Sciatic nerve (tissue), 2 donors: ENCODE data around the gene CLIC3. TPM values are rescaled to one million over a fixed set of nuclear protein-coding genes. Genes with fewer than 3 reads are reported as not detected.
"Not testable (repeated sequence)": the region's sequence is repeated elsewhere in the genome, so short reads cannot be mapped to it uniquely, and the experiment has no call there.

Source experiments
- ATAC-seq: fragments of 200-7000 bp; cut with Tn5 transposase; one replicate; pipeline ENCODE4 v1.9.1; 2020; ENCODE audit warnings: mild to moderate bottlenecking, moderate library complexity
- DNase-seq: peaks from one replicate; pipeline ENCODE4 v3.0.0-alpha.2; 2020; ENCODE audit warnings: low spot score
- intact Hi-C: fragments of 100-400 bp; cut with DNase I; formaldehyde crosslinking; loops from one replicate; pipeline ENCODE4 v1.14.2; 2022
- total RNA-seq: library from RNA; stranded (reverse); fragmentation: NEBNext Ultra II Directional; extraction: Animal tissue kit (Norgen Biotek cat#: 25700); gene quantifications from one replicate; pipeline ENCODE4 v1.2.1, GENCODE V29; 2021
- donor health status: DM: no; HTN: no; CAD: no.
- donor health status: DM: no; HTN: no; CAD: no.

Gene CLIC3
- total RNA-seq: 11.3 TPM

GRCh38 chr9:136996361-136997292, at the start of gene CLIC3:
CLIC3 (minus strand) TSS chr9:136996568; CDS start chr9:136996543, 25 bp downstream.
- DNase-seq (no peak), ATAC-seq (peak; percentile 3)
- intact Hi-C loops: no loop called here

GRCh38 chr9:137045294-137046087, 49.1 kb upstream of the CLIC3 start:
- ATAC-seq (no peak), DNase-seq (no peak)
- intact Hi-C loops: no loop called here

GRCh38 chr9:137044502-137045177, 48.3 kb upstream of the CLIC3 start:
- intact Hi-C loops: no loop called here
- no peak for DNase-seq
- ATAC-seq: no peak

- no peak for DNase-seq
- ATAC-seq: no peak
- intact Hi-C loops: no loop called here
Observed at GRCh38 chr9:137044037-137044436, 47.7 kb upstream of the CLIC3 start.

GRCh38 chr9:137042751-137043727, 46.7 kb upstream of the CLIC3 start:
- no peak for ATAC-seq
- no peak for DNase-seq
- intact Hi-C loops: no loop called here

GRCh38 chr9:137041124-137041523, 44.8 kb upstream of the CLIC3 start:
- ATAC-seq: no peak
- no peak for DNase-seq
- intact Hi-C loops: no loop called here

GRCh38 chr9:137040568-137040967, 44.2 kb upstream of the CLIC3 start:
- intact Hi-C loops: no loop called here
- no peak for ATAC-seq
- no peak for DNase-seq

- DNase-seq (no peak), ATAC-seq (no peak)
- intact Hi-C loops: loop anchor here (5.0 kb wide), 1 partner anchor 92 kb away; the partner anchor contains the start of gene C8G
Observed at GRCh38 chr9:137039611-137040366, 43.4 kb upstream of the CLIC3 start.

- intact Hi-C loops: loop anchor here (5.0 kb wide), 1 partner anchor 92 kb away; the partner anchor contains the start of gene C8G
- DNase-seq (no peak), ATAC-seq (no peak)
Observed at GRCh38 chr9:137038916-137039315, 42.5 kb upstream of the CLIC3 start.

GRCh38 chr9:137037483-137037882, 41.1 kb upstream of the CLIC3 start:
- intact Hi-C loops: loop anchor here (5.0 kb wide), 1 partner anchor 90 kb away; the partner anchor contains the start of gene C8G
- DNase-seq (no peak), ATAC-seq (no peak)

GRCh38 chr9:137037035-137037434, 40.7 kb upstream of the CLIC3 start:
- intact Hi-C loops: loop anchor here (5.0 kb wide), 1 partner anchor 90 kb away; the partner anchor contains the start of gene C8G
- DNase-seq (no peak), ATAC-seq (no peak)

GRCh38 chr9:137035937-137036336, 39.6 kb upstream of the CLIC3 start:
- intact Hi-C loops: loop anchor here (5.0 kb wide), 1 partner anchor 89 kb away; the partner anchor contains the start of gene C8G
- DNase-seq (no peak), ATAC-seq (no peak)

GRCh38 chr9:137035507-137035834, 39.1 kb upstream of the CLIC3 start:
- intact Hi-C loops: loop anchor here (5.0 kb wide), 1 partner anchor 88 kb away; the partner anchor contains the start of gene C8G
- ATAC-seq (peak; percentile 1), DNase-seq (no peak)

- ATAC-seq (peak; percentile 81), DNase-seq (peak; percentile 90)
- intact Hi-C loops: loop anchor here (5.0 kb wide), 2 partner anchors 88 to 238 kb away; partner anchors contain the start of genes C8G and CCDC183
Observed at GRCh38 chr9:137034709-137035506, 38.5 kb upstream of the CLIC3 start.

- ATAC-seq (no peak), DNase-seq (no peak)
- intact Hi-C loops: loop anchor here (5.0 kb wide), 1 partner anchor 237 kb away; the partner anchor contains the start of gene CCDC183
Observed at GRCh38 chr9:137034039-137034708, 37.8 kb upstream of the CLIC3 start.

GRCh38 chr9:137033481-137033880, 37.1 kb upstream of the CLIC3 start:
- not testable (repeated sequence) for ATAC-seq, DNase-seq
- intact Hi-C loops: loop anchor here (5.0 kb wide), 1 partner anchor 236 kb away; the partner anchor contains the start of gene CCDC183
